Head of caudate nucleus (tissue), 42 donors: ENCODE data around the gene PSMC4.

ENCODE experiments used
- DNase-seq, 42 donors: peaks; one replicate each; pipeline versions ENCODE4 v3.0.0 to v3.0.0-alpha.2; 2020 to 2021; ENCODE audit warnings: mixed read lengths in 7 of 42
- intact Hi-C: fragments of 100-400 bp; cut with DNase I; formaldehyde crosslinking; loops from one replicate; pipeline ENCODE4 v1.15.0; 2022

The PSMC4 gene

DNA sequence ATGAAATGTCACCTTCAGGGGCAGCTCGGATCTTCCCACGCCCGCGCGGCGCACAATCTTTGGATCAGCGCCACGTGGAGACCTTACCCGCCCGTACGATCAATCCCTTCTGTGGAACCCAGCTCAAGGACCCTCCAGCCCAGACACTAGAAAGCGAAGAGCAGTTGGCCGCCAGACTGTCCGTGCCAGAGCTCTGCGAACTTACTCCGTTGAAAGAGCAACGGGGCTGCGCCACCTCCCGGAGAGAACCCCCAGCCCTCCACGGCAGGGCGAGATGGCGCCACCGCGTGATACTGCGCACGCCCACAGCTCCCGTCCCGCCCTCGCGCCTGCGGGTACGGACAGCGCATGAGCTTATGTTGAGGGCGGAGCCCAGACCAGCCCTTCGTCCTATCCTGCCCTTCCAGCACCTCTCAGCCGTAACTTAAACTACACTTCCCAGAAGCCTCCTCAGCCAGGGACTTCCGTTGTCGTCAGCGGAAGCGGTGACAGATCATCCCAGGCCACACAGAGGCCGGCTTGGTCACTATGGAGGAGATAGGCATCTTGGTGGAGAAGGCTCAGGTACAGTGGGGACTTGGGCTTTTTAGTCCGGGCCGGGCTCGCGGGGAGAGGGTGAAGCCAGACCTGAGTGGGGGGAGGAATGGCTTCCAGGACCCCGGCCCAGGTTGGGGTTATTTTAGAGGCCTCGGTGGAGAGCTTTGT lies at the start of gene PSMC4:
Gene PSMC4, plus strand, starts transcription at position 491 of the 705 bp plus-strand sequence. Its CDS starts 38 bp downstream, at position 529.
- intact Hi-C loops: loop anchor here (2.0 kb wide), 1 partner anchor 26 kb away; the partner anchor contains the start of gene ZNF546
- DNase-seq: peak; percentile 96 to 100 (median 98)

DNA sequence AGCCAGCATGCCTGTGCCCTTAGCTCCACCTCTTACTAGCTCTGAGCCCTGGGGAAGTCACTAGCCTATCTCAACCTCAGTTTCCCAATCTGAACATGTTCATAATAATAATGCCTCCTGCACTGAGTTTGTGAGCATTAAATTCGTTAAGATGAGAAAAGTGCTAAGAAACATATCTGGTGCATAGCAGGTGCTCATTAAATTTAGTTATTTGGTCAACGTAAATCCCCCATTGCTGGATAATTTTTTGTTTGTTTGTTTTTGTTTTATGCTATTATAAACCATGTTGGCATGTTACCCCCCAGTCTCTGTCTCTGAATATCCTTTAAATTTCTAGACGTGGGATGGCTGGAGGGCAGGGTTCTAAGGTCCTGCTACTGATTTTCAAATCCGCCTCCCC lies 47.1 kb upstream of the PSMC4 start:
- no peak for DNase-seq
- intact Hi-C loops: no loop called here

DNA sequence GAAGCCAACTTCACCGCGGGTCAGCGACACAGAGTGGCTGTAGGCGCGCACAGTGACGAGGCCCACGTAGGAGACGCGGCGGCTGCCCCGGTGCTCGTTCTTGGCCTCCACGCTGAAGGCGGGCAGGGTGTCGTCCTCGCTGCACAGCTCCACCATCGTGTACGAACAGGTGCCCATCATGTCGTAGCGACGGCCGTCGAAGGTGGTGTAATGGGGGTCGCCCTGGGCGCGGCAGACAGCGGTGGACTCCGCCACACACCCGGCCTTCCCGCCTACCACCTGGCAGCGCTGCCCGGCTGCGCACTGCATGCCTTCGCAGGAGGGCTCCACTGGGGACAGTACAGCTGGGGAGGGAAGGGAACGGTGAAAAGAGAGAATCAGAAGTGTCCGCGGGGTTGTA lies 46.6 kb upstream of the PSMC4 start:
- peak in 3 of 42 donors; percentile 6 to 34 (median 18) for DNase-seq
- intact Hi-C loops: no loop called here

DNA sequence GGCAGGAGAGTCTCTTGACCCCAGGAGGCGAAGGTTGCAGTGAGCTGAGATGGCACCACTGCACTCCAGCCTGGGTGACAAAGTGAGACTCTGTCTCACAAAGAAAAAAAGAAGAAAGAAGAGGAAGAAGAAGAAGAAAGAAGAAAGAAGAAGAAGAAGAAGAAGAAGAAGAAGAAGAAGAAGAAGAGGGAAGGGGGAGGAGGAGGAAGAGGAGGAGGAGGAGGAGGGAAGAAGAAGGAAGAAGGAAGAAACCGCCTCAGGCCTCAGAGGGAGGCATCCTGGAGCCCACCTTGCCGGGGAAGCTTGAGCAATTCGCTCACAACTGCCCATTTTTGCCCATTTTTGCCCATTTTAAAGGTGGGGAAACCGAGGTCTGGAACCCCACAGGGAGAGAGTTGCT lies 46.0 kb upstream of the PSMC4 start:
- peak in 1 of 42 donors; percentile 9 for DNase-seq
- intact Hi-C loops: no loop called here

DNA sequence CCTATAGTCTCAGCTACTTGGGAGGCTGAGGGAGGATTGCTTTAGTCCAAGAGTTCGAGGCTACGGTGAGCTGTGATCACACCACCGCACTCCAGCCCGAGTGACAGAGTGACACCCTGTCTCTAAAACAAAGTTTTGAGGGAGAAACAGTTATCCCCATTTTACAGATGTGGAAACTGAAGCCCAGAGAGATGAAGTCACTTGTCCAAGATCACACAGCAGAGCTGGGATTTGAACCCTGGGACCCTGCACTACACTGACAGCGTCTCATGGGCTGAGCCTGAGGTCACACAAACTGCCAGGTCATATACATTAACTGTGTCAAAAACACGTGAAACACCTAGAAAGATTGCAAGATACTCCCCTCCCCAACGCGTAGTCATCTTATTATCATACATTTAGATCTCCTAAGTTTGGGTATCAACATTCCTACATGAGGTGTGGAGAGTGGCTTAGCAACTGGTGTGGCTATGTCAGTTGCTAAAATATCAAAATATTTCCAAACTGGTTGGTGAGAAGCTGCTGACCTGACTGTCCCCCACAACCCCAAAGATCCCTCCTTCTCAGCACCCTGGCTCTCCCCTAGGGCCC lies 44.7 kb upstream of the PSMC4 start:
- DNase-seq: peak in 1 of 42 donors; percentile 19
- intact Hi-C loops: no loop called here

DNA sequence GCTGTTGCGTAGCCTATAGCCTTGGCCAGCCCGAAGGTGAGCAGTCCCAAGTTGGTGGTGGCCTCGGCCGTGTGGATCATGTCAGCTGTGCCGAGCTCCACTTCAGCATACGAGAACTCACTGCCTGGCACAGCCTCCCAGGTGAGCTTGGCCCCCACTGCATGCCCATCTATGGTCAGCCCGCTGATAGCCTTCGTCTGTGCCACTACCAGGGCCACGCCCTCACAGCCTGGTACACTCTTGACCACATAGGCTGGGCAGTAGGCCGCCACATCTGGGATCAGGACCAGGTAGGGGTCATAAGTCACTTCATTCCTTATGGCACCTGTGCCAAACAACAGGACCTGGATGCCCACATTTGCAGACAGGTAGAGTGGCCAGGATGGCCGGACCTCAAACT lies 43.9 kb upstream of the PSMC4 start:
- intact Hi-C loops: no loop called here
- DNase-seq: peak in 2 of 42 donors; percentile 2 to 22

DNA sequence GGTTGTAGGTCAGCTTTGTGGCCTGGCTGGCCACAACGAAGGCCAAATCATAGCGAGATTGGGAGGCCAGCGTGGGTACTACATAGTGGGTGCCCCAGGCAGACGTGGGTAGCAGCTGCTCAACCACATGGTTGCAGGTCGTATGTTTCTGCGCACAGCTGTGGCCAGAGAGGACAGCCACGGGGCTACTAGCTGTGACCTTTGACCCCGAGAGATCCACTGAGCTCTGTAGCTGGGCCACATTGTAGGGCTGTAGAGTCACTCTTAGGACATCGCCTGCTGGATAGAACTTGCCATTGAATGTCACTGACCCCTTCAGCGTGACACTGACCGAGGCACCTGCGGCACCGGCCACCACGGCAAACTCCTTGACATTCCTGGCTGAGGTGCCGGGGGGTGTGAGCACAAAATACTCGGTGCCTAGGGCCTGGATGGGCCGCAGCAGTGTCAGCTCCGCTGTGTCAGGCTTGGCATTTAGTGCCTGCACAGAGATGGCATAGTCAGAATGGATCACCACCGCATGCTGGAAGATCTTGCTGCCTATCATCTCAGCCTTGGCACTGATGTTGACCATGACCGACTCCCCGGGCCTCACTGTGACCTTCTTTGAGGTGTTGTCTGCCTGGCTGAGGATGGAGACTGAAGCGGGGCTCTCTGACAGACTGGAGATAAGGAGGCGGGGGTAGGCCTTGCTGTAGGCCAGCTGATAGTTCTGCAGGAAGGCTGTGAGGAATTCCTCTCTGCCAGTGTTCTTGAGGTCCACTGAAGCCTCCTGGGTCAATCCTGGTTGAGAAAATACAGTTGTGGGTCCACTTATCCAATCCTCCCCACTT lies 43.2 kb upstream of the PSMC4 start:
- intact Hi-C loops: no loop called here
- DNase-seq: peak in 1 of 42 donors; percentile 25

DNA sequence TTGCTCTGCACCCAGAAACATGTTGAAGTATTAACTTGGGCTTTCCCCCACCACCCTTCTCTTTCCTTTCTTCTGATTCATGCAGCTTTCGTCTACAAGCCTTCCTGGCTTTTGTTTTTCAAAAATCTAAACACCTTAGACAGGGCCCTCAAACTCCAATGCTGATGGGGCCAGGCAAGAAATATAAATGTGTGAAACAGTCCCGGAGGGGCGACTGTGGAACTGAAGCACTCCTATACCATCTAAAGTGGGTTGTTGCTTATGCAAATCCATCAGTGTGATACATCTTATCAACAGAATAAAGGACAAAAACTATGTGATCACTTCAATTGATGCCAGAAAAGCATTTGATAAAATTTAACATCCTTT lies 42.6 kb upstream of the PSMC4 start:
- no peak for DNase-seq
- intact Hi-C loops: no loop called here

DNA sequence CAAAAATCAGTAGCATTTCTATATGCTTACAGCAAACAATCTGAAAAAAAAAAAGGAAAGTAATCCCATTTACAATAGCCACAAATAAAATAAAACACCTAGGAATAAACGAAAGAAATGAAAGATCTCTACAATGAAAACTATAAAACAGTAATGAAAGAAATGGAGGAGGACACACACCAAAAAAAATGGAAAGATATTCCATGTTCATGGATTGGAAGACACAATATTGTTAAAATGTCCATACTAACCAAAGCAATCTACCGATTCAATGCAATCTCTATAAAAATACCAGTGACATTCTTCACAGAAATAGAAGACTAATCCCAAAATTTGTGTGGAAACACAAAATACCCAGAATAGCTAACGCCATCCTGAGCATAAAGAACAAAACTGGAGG lies 41.2 kb upstream of the PSMC4 start:
- intact Hi-C loops: no loop called here

DNA sequence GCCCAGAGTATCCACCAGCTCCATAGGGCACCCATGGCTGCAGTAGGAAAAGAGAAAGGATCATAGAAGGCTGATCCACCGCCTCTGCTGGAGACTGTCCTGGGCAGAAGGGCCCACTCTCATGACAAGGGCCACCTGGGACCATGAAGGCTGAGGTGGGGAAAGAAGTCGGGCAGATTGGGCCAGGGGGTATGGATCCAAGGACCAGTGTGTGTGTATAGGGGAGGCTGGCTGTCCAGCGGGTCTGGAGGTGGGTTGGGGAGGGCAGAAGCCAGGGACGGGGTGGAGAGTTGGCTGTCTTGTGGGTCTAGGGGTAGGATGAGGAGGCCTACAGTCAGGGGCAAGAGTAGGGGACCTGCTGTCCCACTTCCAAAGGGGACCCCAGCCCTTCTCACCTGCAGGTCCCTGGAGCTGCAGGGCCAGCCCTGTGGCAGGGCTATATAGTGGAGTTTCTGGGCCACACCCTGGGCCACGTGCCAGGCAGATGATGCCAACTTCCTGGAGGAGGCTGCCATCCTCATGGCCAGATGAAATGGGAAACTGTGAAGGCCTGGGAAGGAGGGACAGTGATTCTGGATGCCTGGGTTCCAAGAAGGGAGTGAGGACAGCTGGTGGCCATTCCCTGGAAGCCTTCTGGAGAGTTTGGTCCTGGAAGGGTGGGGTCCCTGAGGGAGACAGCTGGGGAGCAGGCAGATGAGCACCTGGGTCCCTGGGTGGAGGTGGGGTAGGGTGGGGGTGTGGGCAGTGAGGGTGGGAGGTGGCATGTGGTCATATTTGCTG lies 36.2 kb upstream of the PSMC4 start, which contains the start of gene FCGBP:
Gene FCGBP, minus strand, starts transcription at position 51 of the 780 bp plus-strand sequence.
- intact Hi-C loops: no loop called here

More for the DNA sequence above, 41.2 kb upstream of the PSMC4 start:
- DNase-seq: no peak

DNA sequence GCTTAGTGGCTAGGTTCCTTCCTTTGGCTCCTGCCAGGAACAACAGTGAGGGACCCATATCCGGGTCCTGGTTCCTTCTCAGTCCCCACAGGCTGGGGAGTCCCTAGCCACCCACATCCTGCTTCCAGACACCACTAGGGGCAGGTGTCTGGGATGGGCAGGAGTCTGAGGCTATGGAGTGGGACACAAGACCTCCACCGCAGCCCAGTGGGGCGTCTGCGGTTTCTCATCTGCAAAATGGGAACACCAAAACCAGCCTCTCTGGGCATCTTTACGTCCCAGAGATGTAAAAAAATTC lies 35.7 kb upstream of the PSMC4 start:
- DNase-seq: peak in 2 of 42 donors; percentile 7
- intact Hi-C loops: no loop called here

More for the DNA sequence above, 36.2 kb upstream of the PSMC4 start, which contains the start of gene FCGBP:
- DNase-seq: peak in 2 of 42 donors; percentile 16 to 34

DNA sequence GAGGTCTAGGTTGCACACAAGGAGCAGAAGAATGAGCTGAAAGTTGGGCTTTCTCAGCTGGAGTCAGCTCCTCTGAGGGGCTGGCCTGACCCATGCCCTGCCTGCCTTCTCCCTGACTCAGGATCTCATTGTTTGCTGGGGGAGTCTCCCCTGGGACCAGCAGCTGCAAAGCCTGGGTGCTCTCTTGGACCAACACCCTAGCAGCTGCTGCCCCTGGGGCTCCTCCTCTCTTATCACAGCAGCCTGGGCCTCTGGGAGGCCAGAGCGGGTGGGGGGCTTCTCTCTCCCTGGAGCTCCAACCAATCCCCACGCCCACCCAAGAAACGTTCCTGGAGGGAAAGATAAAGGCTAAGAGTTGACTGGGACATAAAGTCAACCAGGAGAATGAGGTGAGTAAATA lies 34.9 kb upstream of the PSMC4 start:
- peak in 1 of 42 donors; percentile 7 for DNase-seq
- intact Hi-C loops: no loop called here

DNA sequence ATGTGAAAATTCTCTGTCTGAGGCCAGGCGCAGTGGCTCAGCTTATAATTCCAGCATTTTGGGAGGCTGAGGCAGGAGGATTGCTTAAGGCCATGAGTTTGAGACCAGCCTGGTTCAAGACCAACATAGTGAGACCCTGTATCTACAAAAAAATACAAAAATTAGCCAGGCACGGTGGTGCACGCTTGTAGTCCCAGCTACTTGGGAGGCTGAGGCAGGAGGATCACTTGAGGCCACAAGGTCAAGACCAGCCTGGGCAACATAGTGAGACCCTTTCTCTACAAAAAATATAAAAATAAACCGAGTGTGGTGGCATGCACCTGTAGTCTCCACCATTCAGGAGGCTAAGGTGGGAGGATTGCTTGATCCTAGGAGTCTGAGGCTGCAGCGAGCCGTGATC lies 34.3 kb upstream of the PSMC4 start:
- intact Hi-C loops: no loop called here
- DNase-seq: peak in 2 of 42 donors; percentile 1

DNA sequence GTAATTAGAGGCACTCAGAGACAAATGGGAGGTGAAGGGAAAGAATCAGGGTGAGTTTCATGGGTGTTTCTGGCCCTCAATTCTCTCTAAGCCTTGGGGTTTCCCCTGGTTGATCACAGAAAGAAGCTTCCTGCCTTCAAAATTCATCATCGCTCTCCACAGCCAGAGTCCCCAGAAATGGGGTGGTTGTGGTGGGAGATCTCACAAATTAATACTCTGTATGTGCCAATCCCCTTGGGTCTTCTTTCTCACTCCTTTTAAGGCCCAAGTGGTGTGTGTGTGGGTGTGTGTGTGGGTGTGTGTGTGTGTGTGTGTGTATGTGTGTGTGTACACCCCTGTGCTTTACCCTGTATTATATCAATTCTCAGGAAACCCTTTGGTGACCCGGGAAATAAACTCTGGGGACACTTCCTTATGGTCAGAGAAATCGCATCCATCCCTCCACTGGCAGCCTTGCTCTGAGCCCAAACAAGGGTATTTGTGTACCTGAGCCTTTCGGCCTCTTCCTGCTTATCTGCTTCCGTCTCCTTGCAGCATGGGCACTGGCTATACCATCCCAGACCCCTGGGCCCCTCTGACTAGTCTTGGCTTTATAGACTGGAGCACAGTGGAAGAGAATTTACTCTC lies 33.8 kb upstream of the PSMC4 start:
- peak in 1 of 42 donors; percentile 3 for DNase-seq
- intact Hi-C loops: no loop called here

DNA sequence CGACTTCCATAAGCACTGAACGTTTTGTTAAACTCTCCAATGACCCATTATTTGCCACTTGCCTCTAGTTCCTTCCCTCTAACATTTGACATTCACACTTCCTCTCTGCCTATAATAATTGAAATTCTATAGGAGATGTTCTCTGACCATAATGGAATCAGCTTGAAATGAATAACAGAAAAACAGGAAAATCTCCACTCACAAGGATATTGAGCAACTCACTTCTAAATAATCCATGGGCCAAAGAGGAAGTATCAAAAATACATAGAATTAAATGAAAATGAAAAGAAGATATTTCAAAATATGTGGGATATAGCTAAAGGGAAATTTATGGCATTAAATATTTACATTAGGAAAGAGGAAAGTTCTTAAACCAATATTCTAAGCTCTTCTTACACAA lies 33.2 kb upstream of the PSMC4 start:
- intact Hi-C loops: no loop called here
- DNase-seq: no peak

DNA sequence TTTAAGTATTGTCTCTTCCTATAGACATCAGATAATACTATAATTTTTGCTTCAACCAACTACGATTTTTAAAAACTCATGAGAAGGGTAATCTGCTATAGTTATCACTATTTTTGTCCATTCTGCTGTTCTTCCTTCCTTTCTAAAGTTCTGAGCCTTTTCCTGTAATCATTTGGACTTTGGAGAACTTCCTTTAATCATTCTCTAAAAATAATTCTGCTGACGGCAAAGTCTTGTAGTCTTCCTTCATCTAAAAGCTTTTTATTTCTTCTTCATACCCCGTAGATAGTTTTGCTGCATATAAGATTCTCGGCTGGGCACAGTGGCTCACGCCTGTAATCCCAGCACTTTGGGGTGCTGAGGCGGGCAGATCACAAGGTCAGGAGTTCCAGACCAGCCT lies 31.4 kb upstream of the PSMC4 start:
- peak in 2 of 42 donors; percentile 9 for DNase-seq
- intact Hi-C loops: no loop called here

DNA sequence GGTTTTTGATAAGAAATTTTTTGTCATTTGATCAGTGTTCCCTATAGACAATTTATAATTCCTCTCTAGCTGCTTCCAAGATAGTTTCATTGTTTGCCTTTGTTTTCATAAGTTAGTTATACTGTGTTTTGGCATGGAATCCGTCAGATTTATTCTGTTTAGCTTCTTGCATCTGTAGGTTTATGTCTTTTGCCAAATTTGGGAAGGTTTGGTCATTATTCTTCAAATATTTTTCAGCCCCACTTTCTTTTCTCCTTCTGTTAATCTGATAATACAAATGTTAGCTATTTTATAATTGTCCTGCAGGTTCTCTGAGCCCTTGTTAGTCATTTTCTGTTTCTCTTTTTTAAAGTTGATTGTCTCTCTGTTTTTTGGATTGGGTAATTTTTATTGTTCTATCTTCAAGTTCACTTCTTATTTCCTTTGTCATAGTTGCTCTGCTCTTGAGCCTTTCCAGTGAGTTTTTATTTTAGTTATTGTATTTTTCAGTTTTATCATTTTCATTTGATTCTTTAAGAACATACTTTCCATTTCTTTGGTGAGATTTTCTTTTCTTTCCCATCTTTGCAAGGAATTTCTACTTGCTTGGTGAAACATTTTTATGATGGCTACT lies 30.6 kb upstream of the PSMC4 start:
- no peak for DNase-seq

DNA sequence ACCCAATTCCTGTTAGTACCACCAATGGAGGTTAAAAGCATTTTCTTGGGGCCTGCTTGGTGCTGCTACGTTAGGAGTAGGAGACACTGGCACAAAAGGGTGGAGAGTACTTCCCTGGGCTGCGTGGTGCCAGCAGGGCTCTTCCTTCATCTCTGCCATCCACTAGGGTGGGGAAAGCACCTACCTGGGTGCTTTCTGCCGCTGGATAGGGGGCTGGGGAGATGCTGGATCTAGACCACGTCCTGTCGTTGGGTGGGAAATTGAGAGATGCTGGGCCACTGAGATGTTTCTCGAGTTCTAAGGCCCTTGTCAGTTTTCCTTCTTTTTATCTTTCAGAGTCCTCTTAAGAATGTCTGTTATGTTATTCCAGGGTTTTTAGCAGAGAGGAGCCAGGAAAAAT lies 29.8 kb upstream of the PSMC4 start:
- intact Hi-C loops: no loop called here
- DNase-seq: peak in 1 of 42 donors; percentile 9

More for the DNA sequence above, 30.6 kb upstream of the PSMC4 start:
- intact Hi-C loops: no loop called here
